Brain microvascular endothelial cell (primary cell): ENCODE measurements around the gene TFCP2L1.

Experiments
- DNase-seq: peaks from one replicate; pipeline ENCODE4 v3.0.0-alpha.2; 2020
- H3K27ac ChIP-seq: fragments of 250-450 bp; sonication (Bioruptor Pico); 2 replicates; pipeline ENCODE4 v1.5.1; 2020; ENCODE audit warnings: mild to moderate bottlenecking, moderate library complexity
- H3K27me3 ChIP-seq: fragments of 250-450 bp; sonication (Bioruptor Pico); replicated peaks from 2 replicates; pipeline ENCODE4 v1.5.1; 2020; ENCODE audit warnings: mild to moderate bottlenecking
- H3K36me3 ChIP-seq: fragments of 250-450 bp; sonication (Bioruptor Pico); replicated peaks from 2 replicates; pipeline ENCODE4 v1.5.1; 2020; ENCODE audit warnings: mild to moderate bottlenecking
- H3K4me3 ChIP-seq: 2 replicates; pipeline ENCODE4 v1.5.1; 2011; ENCODE audit warnings: low read depth, mild to moderate bottlenecking, control low read depth, low read length, moderate library complexity
- CTCF ChIP-seq: IDR thresholded peaks from 2 replicates; pipeline ENCODE4 v1.5.1; 2011; ENCODE audit warnings: low read depth, mild to moderate bottlenecking, moderate library complexity, low read length, control low read depth, inconsistent platforms; ENCODE audit errors: missing control alignments
- in situ Hi-C: cut with HindIII; loops from 2 replicates; pipeline ENCODE4 v1.10.0; 2017; ENCODE audit warnings: low sequenced_read_pairs, low pct_ligation_motif_present

TFCP2L1 gene

GRCh38 chr2:121245120-121245820, 39.7 kb downstream of the TFCP2L1 start:
- DNase-seq = no peak
- peaks cover 6% of the 10 kb centered on the region for H3K27me3 ChIP-seq
- no peak for TF ChIP-seq CTCF
- in situ Hi-C loops = no loop called here
- no peak overlapping the region for H3K27ac ChIP-seq
- H3K36me3 ChIP-seq = no peaks in the 10 kb centered on the region
- H3K4me3 ChIP-seq = no peak overlapping the region

GRCh38 chr2:121244616-121245015, 40.4 kb downstream of the TFCP2L1 start:
- Histone ChIP-seq H3K4me3 (no peak overlapping the region), H3K27me3 (peaks cover 6% of the 10 kb centered on the region), H3K27ac (no peak overlapping the region), H3K36me3 (no peaks in the 10 kb centered on the region)
- in situ Hi-C loops = no loop called here
- TF ChIP-seq CTCF = no peak
- DNase-seq = no peak

- Histone ChIP-seq H3K4me3 (no peak overlapping the region), H3K27ac (no peak overlapping the region), H3K27me3 (peaks cover 6% of the 10 kb centered on the region), H3K36me3 (no peaks in the 10 kb centered on the region)
- no peak for TF ChIP-seq CTCF
- no peak for DNase-seq
- in situ Hi-C loops = no loop called here
Observed at GRCh38 chr2:121243821-121244460, 41.1 kb downstream of the TFCP2L1 start.

- Histone ChIP-seq H3K4me3 (no peak overlapping the region), H3K36me3 (no peaks in the 10 kb centered on the region), H3K27me3 (peaks cover 6% of the 10 kb centered on the region), H3K27ac (no peak overlapping the region)
- DNase-seq = no peak
- in situ Hi-C loops = no loop called here
- TF ChIP-seq CTCF = no peak
Observed at GRCh38 chr2:121242976-121243375, 42.0 kb downstream of the TFCP2L1 start.

- no peaks in the 10 kb centered on the region for H3K36me3 ChIP-seq
- peaks cover 6% of the 10 kb centered on the region for H3K27me3 ChIP-seq
- in situ Hi-C loops = no loop called here
- DNase-seq = no peak
- no peak for TF ChIP-seq CTCF
- H3K4me3 ChIP-seq = no peak overlapping the region
- H3K27ac ChIP-seq = no peak overlapping the region
Observed at GRCh38 chr2:121242175-121242875, 42.7 kb downstream of the TFCP2L1 start.
